Measurements from ENCODE around the gene TERT.

DNA sequence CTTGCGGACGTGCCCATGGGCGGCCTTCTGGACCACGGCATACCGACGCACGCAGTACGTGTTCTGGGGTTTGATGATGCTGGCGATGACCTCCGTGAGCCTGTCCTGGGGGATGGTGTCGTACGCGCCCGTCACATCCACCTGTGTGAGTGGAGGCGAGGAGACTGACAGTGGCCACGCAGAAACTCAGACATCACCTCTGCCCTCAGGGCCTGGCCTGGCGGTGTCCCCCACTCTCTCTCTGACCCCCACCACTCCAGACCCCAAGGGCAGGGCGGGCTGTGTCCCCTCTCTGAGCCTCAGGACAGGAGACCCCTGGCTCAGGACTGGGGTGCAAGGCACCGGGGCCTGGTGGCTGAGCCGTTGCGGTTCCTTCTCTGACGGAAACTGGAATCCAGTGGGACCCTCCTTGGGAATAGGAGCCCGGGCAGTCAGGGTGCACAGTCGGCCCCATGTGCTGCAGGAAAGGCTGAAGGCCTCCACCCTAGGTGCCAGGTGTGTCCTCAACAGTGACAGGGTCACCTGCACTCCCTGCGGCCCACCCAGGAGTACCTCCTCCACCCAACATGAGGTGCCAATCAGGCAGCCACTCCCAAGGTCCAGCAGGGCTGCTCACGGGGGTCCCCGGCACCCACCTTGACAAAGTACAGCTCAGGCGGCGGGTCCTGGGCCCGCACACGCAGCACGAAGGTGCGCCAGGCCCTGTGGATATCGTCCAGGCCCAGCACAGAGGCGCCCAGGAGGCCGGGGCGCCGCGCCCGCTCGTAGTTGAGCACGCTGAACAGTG is 16.0 kb downstream of the TERT start:
- no peak for TF ChIP-seq POLR2AphosphoS5 (IDR thresholded peaks at IDR 0.05)
- no peak for TF ChIP-seq POLR2A (IDR thresholded peaks at IDR 0.05)
- TF ChIP-seq CTCF (IDR thresholded peaks at IDR 0.05): no peak
- TF ChIP-seq EP300 (IDR thresholded peaks at IDR 0.05; ENCODE audit: low read depth): no peak
